ENCODE results near the gene COL21A1. TPM values are rescaled to one million over a fixed set of nuclear protein-coding genes. Genes with fewer than 3 reads are reported as not detected.

COL21A1 gene
- total RNA-seq, 2 experiments from 2014 or later: not detected

- no peaks in the 10 kb centered on the region for H3K9me3 ChIP-seq (ENCODE audit: low read length)
Measured at GRCh38 chr6:56227071-56227879, 20.1 kb downstream of the COL21A1 start.

GRCh38 chr6:56223995-56224394 is 23.4 kb downstream of the COL21A1 start:
- H3K79me2 ChIP-seq (ENCODE audit: insufficient read depth, low read depth, low read length): no peaks in the 10 kb centered on the region
- no TSS peak for BruUV-seq (replicated peaks)
- POLR2A ChIA-PET: no interaction called here
- intact Hi-C loops (cut with micrococcal nuclease; ENCODE audit: unreplicated experiment): no loop called here
- no peaks in the 10 kb centered on the region for H3K4me1 ChIP-seq (ENCODE audit: insufficient read depth, low read length, poor library complexity, severe bottlenecking)
- no peaks in the 10 kb centered on the region for H4K20me1 ChIP-seq (ENCODE audit: insufficient read depth, low read length)
- H2AFZ ChIP-seq (ENCODE audit: low read length): no peak overlapping the region
- H3K27ac ChIP-seq (ENCODE audit: low read depth, low read length, poor library complexity, severe bottlenecking): no peak overlapping the region
- no peak for DNase-seq (ENCODE audit: low spot score)
- H3K4me3 ChIP-seq (ENCODE audit: low read depth, low read length, poor library complexity, severe bottlenecking): no peak overlapping the region
- TF ChIP-seq CTCF (conservative IDR thresholded peaks at IDR 0.05; ENCODE audit: low read length) (no peak), EZH2phosphoT487 (IDR thresholded peaks at IDR 0.05; ENCODE audit: borderline replicate concordance, low read depth, low read length) (no peak)
- no peak overlapping the region for H3K4me2 ChIP-seq (ENCODE audit: low read length)
- H3K9me3 ChIP-seq (ENCODE audit: low read length): no peaks in the 10 kb centered on the region
- H3K9me2 ChIP-seq (ENCODE audit: insufficient read depth, low read length): no peaks in the 10 kb centered on the region
- CTCF ChIA-PET (ENCODE audit: unreplicated experiment): no interaction called here
- no peaks in the 10 kb centered on the region for H3K36me3 ChIP-seq (ENCODE audit: insufficient read depth, low read length)

More at GRCh38 chr6:56227071-56227879, 20.1 kb downstream of the COL21A1 start:
- no peaks in the 10 kb centered on the region for H3K79me2 ChIP-seq (ENCODE audit: insufficient read depth, low read depth, low read length)
- no peak overlapping the region for H3K27ac ChIP-seq (ENCODE audit: low read depth, low read length, poor library complexity, severe bottlenecking)
- no peaks in the 10 kb centered on the region for H3K4me1 ChIP-seq (ENCODE audit: insufficient read depth, low read length, poor library complexity, severe bottlenecking)
- POLR2A ChIA-PET: no interaction called here
- H4K20me1 ChIP-seq (ENCODE audit: insufficient read depth, low read length): no peaks in the 10 kb centered on the region
- H3K4me2 ChIP-seq (ENCODE audit: low read length): no peak overlapping the region
- TF ChIP-seq CTCF (conservative IDR thresholded peaks at IDR 0.05; ENCODE audit: low read length) (no peak), EZH2phosphoT487 (IDR thresholded peaks at IDR 0.05; ENCODE audit: borderline replicate concordance, low read depth, low read length) (no peak)
- no peak overlapping the region for H2AFZ ChIP-seq (ENCODE audit: low read length)
- no peak overlapping the region for H3K4me3 ChIP-seq (ENCODE audit: low read depth, low read length, poor library complexity, severe bottlenecking)
- H3K9me2 ChIP-seq (ENCODE audit: insufficient read depth, low read length): no peaks in the 10 kb centered on the region
- no peaks in the 10 kb centered on the region for H3K36me3 ChIP-seq (ENCODE audit: insufficient read depth, low read length)
- intact Hi-C loops (cut with micrococcal nuclease; ENCODE audit: unreplicated experiment): no loop called here
- CTCF ChIA-PET (ENCODE audit: unreplicated experiment): no interaction called here
- BruUV-seq (replicated peaks): no TSS peak
- DNase-seq (ENCODE audit: low spot score): no peak

- no peak overlapping the region for H3K4me3 ChIP-seq (ENCODE audit: low read depth, low read length, poor library complexity, severe bottlenecking)
- intact Hi-C loops (cut with micrococcal nuclease; ENCODE audit: unreplicated experiment): no loop called here
- POLR2A ChIA-PET: interaction anchor here (0.6 kb wide), 1 partner anchor 151 kb away, joined by 4 read pairs; no protein-coding TSS in a partner anchor
Measured at GRCh38 chr6:56222499-56222898, 24.9 kb downstream of the COL21A1 start.

More at GRCh38 chr6:56222499-56222898, 24.9 kb downstream of the COL21A1 start:
- Histone ChIP-seq H3K4me2 (ENCODE audit: low read length) (no peak overlapping the region), H3K9me2 (ENCODE audit: insufficient read depth, low read length) (no peaks in the 10 kb centered on the region), H4K20me1 (ENCODE audit: insufficient read depth, low read length) (no peaks in the 10 kb centered on the region), H3K4me1 (ENCODE audit: insufficient read depth, low read length, poor library complexity, severe bottlenecking) (no peaks in the 10 kb centered on the region), H3K27ac (ENCODE audit: low read depth, low read length, poor library complexity, severe bottlenecking) (no peak overlapping the region), H3K79me2 (ENCODE audit: insufficient read depth, low read depth, low read length) (no peaks in the 10 kb centered on the region), H3K9me3 (ENCODE audit: low read length) (no peaks in the 10 kb centered on the region), H3K36me3 (ENCODE audit: insufficient read depth, low read length) (no peaks in the 10 kb centered on the region), H2AFZ (ENCODE audit: low read length) (no peak overlapping the region)
- no peak for DNase-seq (ENCODE audit: low spot score)
- CTCF ChIA-PET (ENCODE audit: unreplicated experiment): no interaction called here
- BruUV-seq (replicated peaks): no TSS peak
- TF ChIP-seq CTCF (conservative IDR thresholded peaks at IDR 0.05; ENCODE audit: low read length): no peak
- no peak for TF ChIP-seq EZH2phosphoT487 (IDR thresholded peaks at IDR 0.05; ENCODE audit: borderline replicate concordance, low read depth, low read length)
